RWPE1 (cell line): Measurements from ENCODE around the gene INSL6.
"Not testable (repeated sequence)": the region's sequence is repeated elsewhere in the genome, so short reads cannot be mapped to it uniquely, and the experiment has no call there.

ENCODE experiments used
- CTCF ChIA-PET: fragments of 350-600 bp; sonication (Branson Sonifier 250); formaldehyde crosslinking; extraction: SDS; loops from one replicate; lab custom pipeline; 2021; lab: Yijun Ruan, JAX
- POLR2A ChIA-PET: fragments of 400-600 bp; formaldehyde crosslinking; extraction: SDS; loops from one replicate; lab custom pipeline; 2020; ENCODE audit warnings: antibody characterized with exemption; ENCODE audit not compliant: low non-redundant PET; lab: Yijun Ruan, JAX
- DNase-seq: peaks from one replicate; pipeline ENCODE4 v3.0.0; 2012; ENCODE audit warnings: low spot score
- H3K27ac ChIP-seq: fragments of 450-650 bp; 2 replicates; pipeline ENCODE4 v1.5.1; 2017
- CTCF ChIP-seq: fragments of 450-650 bp; conservative IDR thresholded peaks from 2 replicates; pipeline ENCODE4 v1.5.1; 2017; ENCODE audit warnings: low read depth, mild to moderate bottlenecking

INSL6 gene

GRCh38 chr9:5191985-5192384, 6.5 kb upstream of the INSL6 start:
- no peak for DNase-seq
- ChIA-PET CTCF (no interaction called here), POLR2A (no interaction called here)
- TF ChIP-seq CTCF = no peak
- no peak overlapping the region for H3K27ac ChIP-seq

- no peak overlapping the region for H3K27ac ChIP-seq
- no peak for TF ChIP-seq CTCF
- CTCF ChIA-PET = interaction anchor here (0.6 kb wide), 1 partner anchor 401 kb away, joined by 3 read pairs; no protein-coding TSS in a partner anchor
- no peak for DNase-seq
- POLR2A ChIA-PET = no interaction called here
These were observed 2.9 kb upstream of the INSL6 start for GRCh38 chr9:5188060-5188984.

GRCh38 chr9:5186416-5187169, 1.2 kb upstream of the INSL6 start:
- POLR2A ChIA-PET = no interaction called here
- H3K27ac ChIP-seq = no peak overlapping the region
- DNase-seq = peak; percentile 30
- CTCF ChIA-PET = interaction anchor here (0.5 to 1.5 kb wide), 10 partner anchors 8 to 414 kb away, joined by 3 to 8 read pairs (median 3); partner anchors contain the start of gene CD274
- TF ChIP-seq CTCF = peak; percentile 71

- no peak for TF ChIP-seq CTCF
- CTCF ChIA-PET = interaction anchor here (0.5 to 0.7 kb wide), 2 partner anchors 10 to 183 kb away, joined by 5 to 7 read pairs; no protein-coding TSS in a partner anchor
- POLR2A ChIA-PET = no interaction called here
- no peak overlapping the region for H3K27ac ChIP-seq
- DNase-seq = no peak
These were observed 663 bp downstream of the INSL6 start for GRCh38 chr9:5184776-5185175.

- H3K27ac ChIP-seq, CTCF ChIA-PET, POLR2A ChIA-PET, DNase-seq: not testable (repeated sequence)
These were observed 4.8 kb downstream of the INSL6 start for GRCh38 chr9:5180631-5181030.

- POLR2A ChIA-PET = no interaction called here
- H3K27ac ChIP-seq = no peak overlapping the region
- CTCF ChIA-PET = interaction anchor here (0.8 kb wide), 1 partner anchor 8 kb away, joined by 3 read pairs; no protein-coding TSS in a partner anchor
- TF ChIP-seq CTCF = no peak
- DNase-seq = no peak
These were observed 7.2 kb downstream of the INSL6 start for GRCh38 chr9:5178126-5178805.
